Chondrocyte (in vitro differentiated cells): Measurements from ENCODE around the gene OSGIN1. TPM values are rescaled to one million over a fixed set of nuclear protein-coding genes. Genes with fewer than 3 reads are reported as not detected.

Experiments used
- DNase-seq: peaks from one replicate; pipeline ENCODE4 v3.0.0; 2021; ENCODE audit warnings: mixed read lengths, low spot score
- H3K27ac Mint-ChIP-seq: one replicate; pipeline ENCODE4 v1.8.0; 2021; ENCODE audit warnings: mild to moderate bottlenecking, moderate library complexity, mixed read lengths; ENCODE audit not compliant: unreplicated experiment
- H3K27me3 Mint-ChIP-seq: 2 replicates; pipeline ENCODE4 v1.8.0; 2021; ENCODE audit warnings: low read depth, mixed read lengths
- H3K36me3 Mint-ChIP-seq: 2 replicates; pipeline ENCODE4 v1.8.0; 2021; ENCODE audit warnings: low read depth, mixed read lengths
- H3K4me1 Mint-ChIP-seq: 2 replicates; pipeline ENCODE4 v1.8.0; 2021; ENCODE audit warnings: low read depth, mild to moderate bottlenecking, mixed read lengths
- H3K4me3 Mint-ChIP-seq: one replicate; pipeline ENCODE4 v1.8.0; 2021; ENCODE audit warnings: mild to moderate bottlenecking, moderate library complexity, mixed read lengths; ENCODE audit not compliant: unreplicated experiment
- H3K9me3 Mint-ChIP-seq: 2 replicates; pipeline ENCODE4 v1.8.0; 2021; ENCODE audit warnings: low read depth, mixed read lengths
- CTCF ChIP-seq: fragments of 200-600 bp; sonication (generic); IDR thresholded peaks from 2 replicates; pipeline ENCODE4 v1.5.0; 2021; ENCODE audit warnings: antibody characterized with exemption, mild to moderate bottlenecking, moderate library complexity
- total RNA-seq: library from RNA; stranded (reverse); gene quantifications from 3 replicates; pipeline ENCODE4 v1.2.1, GENCODE V29; 2021

The OSGIN1 gene
- total RNA-seq, 1 donor from 2014 or later: 2.5 TPM

- no peaks in the 10 kb centered on the region for H3K9me3 Mint-ChIP-seq
- H3K27me3 Mint-ChIP-seq: peaks cover 25% of the 10 kb centered on the region
- no peak for TF ChIP-seq CTCF
- peaks cover 12% of the 10 kb centered on the region for H3K4me1 Mint-ChIP-seq
- H3K27ac Mint-ChIP-seq: no peak overlapping the region
- no peak for DNase-seq
- no peaks in the 10 kb centered on the region for H3K36me3 Mint-ChIP-seq
- no peak overlapping the region for H3K4me3 Mint-ChIP-seq
These were observed 37.5 kb downstream of the OSGIN1 start for GRCh38 chr16:83990492-83990891.

- no peak for DNase-seq
- Mint-ChIP-seq H3K27ac (no peak overlapping the region), H3K4me1 (peaks cover 14% of the 10 kb centered on the region)
These were observed 39.6 kb downstream of the OSGIN1 start for GRCh38 chr16:83992624-83993023.

GRCh38 chr16:83994087-83994486 lies 41.0 kb downstream of the OSGIN1 start:
- Mint-ChIP-seq H3K4me1 (peaks cover 14% of the 10 kb centered on the region), H3K9me3 (no peaks in the 10 kb centered on the region), H3K27me3 (peaks cover 18% of the 10 kb centered on the region), H3K27ac (no peak overlapping the region), H3K36me3 (no peaks in the 10 kb centered on the region), H3K4me3 (no peak overlapping the region)
- DNase-seq: no peak
- no peak for TF ChIP-seq CTCF

More at GRCh38 chr16:83992624-83993023, 39.6 kb downstream of the OSGIN1 start:
- Mint-ChIP-seq H3K36me3 (no peaks in the 10 kb centered on the region), H3K27me3 (peaks cover 23% of the 10 kb centered on the region), H3K9me3 (no peaks in the 10 kb centered on the region), H3K4me3 (no peak overlapping the region)
- no peak for TF ChIP-seq CTCF

GRCh38 chr16:83994703-83995102 lies 41.7 kb downstream of the OSGIN1 start:
- H3K36me3 Mint-ChIP-seq: no peaks in the 10 kb centered on the region
- no peak overlapping the region for H3K4me3 Mint-ChIP-seq
- no peak overlapping the region for H3K27ac Mint-ChIP-seq
- no peak for TF ChIP-seq CTCF
- H3K9me3 Mint-ChIP-seq: no peaks in the 10 kb centered on the region
- no peak for DNase-seq
- peaks cover 13% of the 10 kb centered on the region for H3K27me3 Mint-ChIP-seq
- peaks cover 14% of the 10 kb centered on the region for H3K4me1 Mint-ChIP-seq

GRCh38 chr16:83995754-83996153 lies 42.7 kb downstream of the OSGIN1 start:
- DNase-seq: no peak
- peaks cover 7% of the 10 kb centered on the region for H3K27me3 Mint-ChIP-seq
- H3K4me3 Mint-ChIP-seq: no peak overlapping the region

More at GRCh38 chr16:83995754-83996153, 42.7 kb downstream of the OSGIN1 start:
- Mint-ChIP-seq H3K9me3 (no peaks in the 10 kb centered on the region), H3K36me3 (no peaks in the 10 kb centered on the region), H3K27ac (no peak overlapping the region), H3K4me1 (peaks cover 14% of the 10 kb centered on the region)
- TF ChIP-seq CTCF: no peak
